ENCODE measurements around the gene SYT9.

Gene SYT9

DNA sequence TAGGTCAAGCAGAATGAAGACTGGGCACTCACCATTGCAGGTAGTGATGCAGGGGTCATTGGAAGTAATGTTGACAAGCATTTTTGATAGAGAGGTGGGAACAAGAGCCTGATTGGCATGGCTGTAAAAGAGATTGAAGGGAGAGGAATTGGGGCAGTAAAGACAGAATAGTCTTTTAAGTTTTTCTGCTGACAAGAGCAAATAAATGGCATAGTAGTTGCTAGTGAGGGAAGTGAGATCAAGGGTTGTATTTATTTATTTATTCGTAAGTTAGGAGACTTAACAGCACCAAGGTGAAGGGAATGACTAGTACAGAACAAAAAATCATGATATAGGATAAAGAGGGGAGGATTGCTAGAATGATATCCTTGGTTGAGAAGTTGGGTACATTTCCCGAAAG, 11.0 kb downstream of the SYT9 start:
- TF ChIP-seq, protein P1, sequence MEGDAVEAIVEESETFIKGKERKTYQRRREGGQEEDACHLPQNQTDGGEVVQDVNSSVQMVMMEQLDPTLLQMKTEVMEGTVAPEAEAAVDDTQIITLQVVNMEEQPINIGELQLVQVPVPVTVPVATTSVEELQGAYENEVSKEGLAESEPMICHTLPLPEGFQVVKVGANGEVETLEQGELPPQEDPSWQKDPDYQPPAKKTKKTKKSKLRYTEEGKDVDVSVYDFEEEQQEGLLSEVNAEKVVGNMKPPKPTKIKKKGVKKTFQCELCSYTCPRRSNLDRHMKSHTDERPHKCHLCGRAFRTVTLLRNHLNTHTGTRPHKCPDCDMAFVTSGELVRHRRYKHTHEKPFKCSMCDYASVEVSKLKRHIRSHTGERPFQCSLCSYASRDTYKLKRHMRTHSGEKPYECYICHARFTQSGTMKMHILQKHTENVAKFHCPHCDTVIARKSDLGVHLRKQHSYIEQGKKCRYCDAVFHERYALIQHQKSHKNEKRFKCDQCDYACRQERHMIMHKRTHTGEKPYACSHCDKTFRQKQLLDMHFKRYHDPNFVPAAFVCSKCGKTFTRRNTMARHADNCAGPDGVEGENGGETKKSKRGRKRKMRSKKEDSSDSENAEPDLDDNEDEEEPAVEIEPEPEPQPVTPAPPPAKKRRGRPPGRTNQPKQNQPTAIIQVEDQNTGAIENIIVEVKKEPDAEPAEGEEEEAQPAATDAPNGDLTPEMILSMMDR (IDR thresholded peaks at IDR 0.05; ENCODE audit: insufficient read depth, low read length, missing control alignments) = no peak
- CTCF ChIA-PET = no interaction called here
- POLR2A ChIA-PET = no interaction called here
- H3K4me3 ChIP-seq (ENCODE audit: low read depth, low read length) = no peak overlapping the region
- DNase-seq (ENCODE audit: low read depth, low spot score) = no peak

DNA sequence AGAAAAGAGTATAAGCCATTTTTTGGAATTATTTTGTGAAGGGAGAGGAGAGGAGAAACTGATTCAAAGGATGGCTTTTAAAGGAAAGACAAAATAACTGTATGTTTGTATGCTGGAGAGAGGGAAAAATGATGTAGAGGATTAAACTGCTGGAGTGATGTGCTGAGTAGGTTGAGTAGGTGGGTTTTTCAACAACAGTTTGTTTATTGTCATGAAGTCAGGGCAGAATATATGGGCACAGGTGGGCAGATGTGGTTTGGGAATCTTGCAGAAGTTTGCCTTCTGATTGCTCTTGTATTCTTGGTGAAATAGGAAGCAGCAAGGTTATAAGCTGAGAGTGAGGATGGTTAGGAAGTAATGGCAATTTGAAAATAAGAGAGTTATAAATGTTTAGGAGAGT, 12.1 kb downstream of the SYT9 start:
- TF ChIP-seq, protein P1 (IDR thresholded peaks at IDR 0.05; ENCODE audit: insufficient read depth, low read length, missing control alignments) = no peak
- POLR2A ChIA-PET = no interaction called here
- no peak for DNase-seq (ENCODE audit: low read depth, low spot score)
- H3K4me3 ChIP-seq (ENCODE audit: low read depth, low read length) = no peak overlapping the region
- CTCF ChIA-PET = no interaction called here

- ChIA-PET POLR2A (no interaction called here), CTCF (no interaction called here)
- no peak overlapping the region for H3K4me3 ChIP-seq (ENCODE audit: low read depth, low read length)
- TF ChIP-seq, protein P1 (IDR thresholded peaks at IDR 0.05; ENCODE audit: insufficient read depth, low read length, missing control alignments) = no peak
- no peak for DNase-seq (ENCODE audit: low read depth, low spot score)
These were observed 17.1 kb downstream of the SYT9 start for GRCh38 chr11:7268758-7269157.

GRCh38 chr11:7270233-7270865, 18.6 kb downstream of the SYT9 start:
- DNase-seq (ENCODE audit: low read depth, low spot score) = no peak
- H3K4me3 ChIP-seq (ENCODE audit: low read depth, low read length) = no peak overlapping the region
- ChIA-PET CTCF (no interaction called here), POLR2A (no interaction called here)
- TF ChIP-seq, protein P1 (IDR thresholded peaks at IDR 0.05; ENCODE audit: insufficient read depth, low read length, missing control alignments) = no peak

- CTCF ChIA-PET = no interaction called here
- no peak overlapping the region for H3K4me3 ChIP-seq (ENCODE audit: low read depth, low read length)
- TF ChIP-seq, protein P1 (IDR thresholded peaks at IDR 0.05; ENCODE audit: insufficient read depth, low read length, missing control alignments) = no peak
- DNase-seq (ENCODE audit: low read depth, low spot score) = no peak
- POLR2A ChIA-PET = no interaction called here
These were observed 20.7 kb downstream of the SYT9 start for GRCh38 chr11:7272373-7272772.

- H3K4me3 ChIP-seq (ENCODE audit: low read depth, low read length) = no peak overlapping the region
- ChIA-PET CTCF (interaction anchor here (0.8 kb wide), 1 partner anchor 463 kb away, joined by 3 read pairs; no protein-coding TSS in a partner anchor), POLR2A (no interaction called here)
- no peak for DNase-seq (ENCODE audit: low read depth, low spot score)
- TF ChIP-seq, protein P1 (IDR thresholded peaks at IDR 0.05; ENCODE audit: insufficient read depth, low read length, missing control alignments) = no peak
These were observed 23.4 kb downstream of the SYT9 start for GRCh38 chr11:7275133-7275532.

Measured in AG04449 (cell line).